Activated CD4-positive, CD25-positive, alpha-beta regulatory T cell treated with anti-CD3 and anti-CD28 coated beads, Interleukin-2, amount 50 U/mL, for 16 hours (primary cell): ENCODE measurements around the gene C5orf15.
"Not testable (repeated sequence)": the region's sequence is repeated elsewhere in the genome, so short reads cannot be mapped to it uniquely, and the experiment has no call there.

Experiments used
- DNase-seq: peaks from one replicate; pipeline ENCODE4 v3.0.0-alpha.2; 2020; ENCODE audit warnings: low read depth, low spot score

The C5orf15 gene

GRCh38 chr5:133994297-133994989, 26.0 kb upstream of the C5orf15 start:
- DNase-seq = no peak

- no peak for DNase-seq
These were observed 24.9 kb upstream of the C5orf15 start for GRCh38 chr5:133993185-133993936.

GRCh38 chr5:133992429-133993155, 24.2 kb upstream of the C5orf15 start:
- no peak for DNase-seq

GRCh38 chr5:133991171-133991910, 22.9 kb upstream of the C5orf15 start:
- no peak for DNase-seq

GRCh38 chr5:133990396-133990795, 22.0 kb upstream of the C5orf15 start:
- DNase-seq = no peak

- DNase-seq = no peak
These were observed 17.2 kb upstream of the C5orf15 start for GRCh38 chr5:133985540-133986180.

- no peak for DNase-seq
These were observed 15.2 kb upstream of the C5orf15 start for GRCh38 chr5:133983674-133984073.

GRCh38 chr5:133981714-133982113, 13.3 kb upstream of the C5orf15 start:
- DNase-seq = no peak

GRCh38 chr5:133980652-133981051, 12.2 kb upstream of the C5orf15 start:
- DNase-seq = no peak

GRCh38 chr5:133978943-133979342, 10.5 kb upstream of the C5orf15 start:
- DNase-seq = no peak

GRCh38 chr5:133977858-133978257, 9.4 kb upstream of the C5orf15 start:
- DNase-seq = no peak

- no peak for DNase-seq
These were observed 8.8 kb upstream of the C5orf15 start for GRCh38 chr5:133977161-133977787.

- not testable (repeated sequence) for DNase-seq
These were observed 7.1 kb upstream of the C5orf15 start for GRCh38 chr5:133975546-133975945.

- DNase-seq = no peak
These were observed 5.7 kb upstream of the C5orf15 start for GRCh38 chr5:133974142-133974541.

- DNase-seq = no peak
These were observed 2.0 kb upstream of the C5orf15 start for GRCh38 chr5:133970325-133970909.

- DNase-seq = no peak
These were observed 1.4 kb upstream of the C5orf15 start for GRCh38 chr5:133969654-133970324.

GRCh38 chr5:133967698-133968203, 674 bp downstream of the C5orf15 start:
- no peak for DNase-seq

GRCh38 chr5:133967124-133967523, 1.3 kb downstream of the C5orf15 start:
- no peak for DNase-seq

- no peak for DNase-seq
These were observed 2.3 kb downstream of the C5orf15 start for GRCh38 chr5:133966090-133966489.
